ENCODE measurements around the gene PPP2R5D. TPM values are rescaled to one million over a fixed set of nuclear protein-coding genes. Genes with fewer than 3 reads are reported as not detected.
A peak's percentile ranks its signal among the peaks of the same experiment; 100 is the strongest.

The PPP2R5D gene
- total and polyA plus RNA-seq, 9 of the 15 experiments (the other 6 are each of a cell fraction or from before 2014, with no cell fraction given), result 1.3 to 96.1 (median 38.4) TPM

GRCh38 chr6:43035495-43036194 lies 51.3 kb downstream of the PPP2R5D start:
- Histone ChIP-seq H3K36me3 (ENCODE audit: control insufficient read depth, insufficient read depth, low read length) (peaks cover 73% of the 10 kb centered on the region), H3K27ac (ENCODE audit: extremely low read depth, low read depth, low read length) (no peak overlapping the region; the same call in 2 of the 3 replicates), H3K4me1 (replicated peaks in 1 of 2; ENCODE audit: control insufficient read depth in 2 of 2, insufficient read depth in 2 of 2, low read length in 2 of 2) (peaks cover 0 to 10% of the 10 kb centered on the region in 2 experiments; a peak in 3 of 5 replicates), H3K9me1 (ENCODE audit: control insufficient read depth, insufficient read depth, low read length) (peaks cover 6% of the 10 kb centered on the region), H3K27me3 (ENCODE audit: control insufficient read depth in 2 of 2, insufficient read depth in 2 of 2, low read length in 2 of 2) (no peaks in the 10 kb centered on the region), H3K79me2 (ENCODE audit: control insufficient read depth, insufficient read depth, low read length) (no peaks in the 10 kb centered on the region), H3K4me2 (ENCODE audit: insufficient read depth, low read length) (no peak overlapping the region), H3K4me3 (no peak overlapping the region), H3K9me3 (replicated peaks; ENCODE audit: control insufficient read depth, insufficient read depth, low read depth, low read length) (no peaks in the 10 kb centered on the region), H3K9ac (ENCODE audit: insufficient read depth in 1 of 2, low read depth in 2 of 2, low read length in 2 of 2) (0 out of 4 replicates have a peak overlapping the region, but pooled peaks of 1 of the 2 experiments have one; percentile 16), H4K20me1 (replicated peaks; ENCODE audit: control insufficient read depth, insufficient read depth, low read length) (no peaks in the 10 kb centered on the region; the same call in 1 of the 2 replicates), H2AFZ (ENCODE audit: low read depth, low read length) (no peak overlapping the region)
- no peak for ATAC-seq
- no peak for FAIRE-seq
- POLR2A ChIA-PET, result interaction anchor here (0.6 to 5.7 kb wide), 13 partner anchors 9 to 139 kb away, joined by 3 to 22 read pairs (median 5); partner anchors contain the start of genes CUL7, KLHDC3, MEA1 and RRP36
- no peak for DNase-seq (ENCODE audit: extremely low read depth in 1 of 4, low spot score in 3 of 4)
- BruUV-seq (replicated peaks), result no TSS peak
- CTCF ChIA-PET (ENCODE audit: low intra/inter-chr PET ratio), result no interaction called here
- in situ Hi-C loops (cut with MboI), result no loop called here
- 82% methylated on average over 4 of the region's 4 CpGs for WGBS (ENCODE audit: insufficient coverage, low coverage, missing lambda C conversion rate)
- intact Hi-C loops (cut with micrococcal nuclease), result no loop called here
- TF ChIP-seq NFYB (IDR thresholded peaks at IDR 0.05; ENCODE audit: extremely low read depth, insufficient read length) (no peak), POLR2B (IDR thresholded peaks at IDR 0.05; ENCODE audit: low read depth, partially characterized antibody) (peak; percentile 28), TAF15 (IDR thresholded peaks at IDR 0.05; ENCODE audit: low read depth, low read length) (no peak), NFIC (IDR thresholded peaks at IDR 0.05) (peak; percentile 17; the same call in 1 of the 2 replicates), EWSR1 (IDR thresholded peaks at IDR 0.05; ENCODE audit: borderline replicate concordance, low read depth, partially characterized antibody) (no peak), FOXP1 (CRISPR knock-in tag; IDR thresholded peaks at IDR 0.05) (no peak), ZNF408 (CRISPR knock-in tag; IDR thresholded peaks at IDR 0.05; ENCODE audit: low read depth) (no peak), ZBTB11 (CRISPR knock-in tag; IDR thresholded peaks at IDR 0.05) (no peak), SRF (CRISPR knock-in tag; IDR thresholded peaks at IDR 0.05) (no peak), PKNOX1 (IDR thresholded peaks at IDR 0.05) (0 out of 2 replicates have a peak, but pooled peaks have one; percentile 7)

All from K562 (cell line).